SH-SY5Y (cell line): Measurements from ENCODE around the gene GRIK2.

ENCODE experiments used
- GATA2 ChIP-seq: IDR thresholded peaks from 2 replicates; pipeline ENCODE4 v1.6.1; 2011; ENCODE audit warnings: mild to moderate bottlenecking, low read depth, low read length
- GATA3 ChIP-seq: IDR thresholded peaks from 2 replicates; pipeline ENCODE4 v1.6.1; 2011; ENCODE audit warnings: low read depth, mild to moderate bottlenecking, low read length, moderate library complexity

Gene GRIK2

DNA sequence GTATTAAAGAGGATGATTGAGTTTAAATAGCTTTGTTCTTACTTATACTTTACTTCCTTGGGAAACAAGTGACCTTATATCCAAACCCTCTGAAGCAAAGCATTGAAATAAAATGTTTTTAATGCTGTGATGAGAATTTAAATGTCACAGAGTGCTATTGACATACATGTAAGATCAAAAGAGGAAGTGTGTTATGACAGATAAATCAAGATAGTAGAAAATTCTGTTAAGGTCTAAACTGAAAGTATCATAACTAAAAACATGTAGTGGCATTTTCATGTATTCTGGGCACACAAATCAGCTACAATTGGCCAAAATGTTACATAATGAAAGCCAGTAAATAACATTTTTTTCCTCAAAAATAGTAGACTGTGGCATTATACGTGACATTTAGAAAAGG is 318.0 kb downstream of the GRIK2 start:
- no peak for TF ChIP-seq GATA2
- TF ChIP-seq GATA3: no peak

DNA sequence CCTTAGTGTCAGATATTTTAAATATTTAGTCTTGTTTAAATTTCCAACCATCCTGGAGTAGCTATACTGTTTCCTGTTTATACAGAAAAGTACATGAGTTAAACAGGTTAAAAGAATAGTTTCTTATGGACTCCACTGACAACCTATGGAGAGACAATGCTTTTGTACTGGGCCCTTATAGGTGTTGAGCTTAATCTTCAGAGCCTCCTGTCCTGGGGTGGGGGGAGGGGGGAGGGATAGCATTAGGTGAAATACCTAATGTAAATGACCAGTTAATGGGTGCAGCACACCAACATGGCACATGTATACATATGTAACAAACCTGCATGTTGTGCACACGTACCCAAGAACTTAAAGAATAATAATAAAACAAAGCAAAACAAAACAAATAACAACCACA is 322.9 kb downstream of the GRIK2 start:
- no peak for TF ChIP-seq GATA3
- no peak for TF ChIP-seq GATA2

DNA sequence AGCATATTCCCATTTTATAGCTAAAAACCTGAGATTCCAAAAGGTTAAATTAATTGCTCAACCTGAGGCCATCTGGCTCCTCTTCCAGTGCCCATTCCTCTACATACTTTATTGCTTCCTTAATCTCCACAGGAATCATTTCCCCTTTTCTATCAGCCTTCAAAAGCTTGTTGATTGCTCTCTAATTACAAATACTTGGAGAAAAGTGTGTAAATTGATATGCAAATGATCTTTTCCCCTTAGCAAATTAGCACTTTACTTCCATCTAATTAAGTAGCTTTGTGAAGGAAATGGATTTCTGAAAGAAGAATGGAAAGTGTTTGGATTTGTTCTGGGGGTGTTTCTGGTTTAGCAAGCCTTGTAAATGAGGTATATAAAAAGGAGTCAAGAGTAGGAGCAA is 323.3 kb downstream of the GRIK2 start:
- TF ChIP-seq GATA3: no peak
- TF ChIP-seq GATA2: no peak

- TF ChIP-seq GATA3: no peak
- no peak for TF ChIP-seq GATA2
Observed at GRCh38 chr6:101719521-101719920, 326.0 kb downstream of the GRIK2 start.

- TF ChIP-seq GATA3 (no peak), GATA2 (no peak)
Observed at GRCh38 chr6:101722471-101722870, 329.0 kb downstream of the GRIK2 start.

- TF ChIP-seq GATA3 (no peak), GATA2 (no peak)
Observed at GRCh38 chr6:101722991-101723579, 329.6 kb downstream of the GRIK2 start.

DNA sequence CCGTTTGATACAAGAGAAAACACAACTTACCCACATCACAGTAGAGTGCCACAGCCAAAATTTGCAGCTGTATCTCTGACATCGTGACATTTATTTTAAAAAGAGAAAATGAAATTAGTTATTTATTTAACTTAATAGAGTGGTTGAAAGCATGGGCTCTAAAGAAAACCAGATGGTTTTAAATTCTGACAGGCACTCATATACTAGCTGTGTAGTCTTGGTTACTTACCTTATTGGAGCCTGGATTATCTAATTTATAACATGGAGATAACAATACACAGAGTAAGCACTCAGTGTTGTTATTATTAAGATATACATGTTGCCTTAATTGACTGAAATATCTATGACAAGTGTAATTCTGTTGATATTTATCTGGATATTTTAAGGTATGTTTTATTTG is 334.9 kb downstream of the GRIK2 start:
- TF ChIP-seq GATA3 (peak; percentile 40; the same call in 1 of the 2 replicates), GATA2 (no peak)

DNA sequence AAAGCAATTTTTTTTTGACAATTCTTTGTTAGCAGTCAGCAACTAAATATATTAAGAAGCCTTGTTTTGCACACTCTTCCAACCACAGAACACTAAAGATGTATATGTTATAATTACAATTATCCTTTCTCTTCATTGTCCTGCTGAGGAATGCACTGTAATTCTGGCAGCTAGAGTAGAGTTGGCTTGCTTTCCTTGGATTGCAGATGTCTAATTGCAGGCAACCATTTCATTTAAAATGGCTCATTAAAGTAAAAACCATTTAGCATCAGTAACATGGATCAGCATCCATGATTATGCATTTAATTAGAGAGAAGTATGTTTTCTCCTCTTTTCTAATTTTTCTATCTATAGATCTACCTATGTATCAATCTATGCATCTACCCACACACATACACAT is 335.4 kb downstream of the GRIK2 start:
- TF ChIP-seq GATA3 (no peak), GATA2 (no peak)

DNA sequence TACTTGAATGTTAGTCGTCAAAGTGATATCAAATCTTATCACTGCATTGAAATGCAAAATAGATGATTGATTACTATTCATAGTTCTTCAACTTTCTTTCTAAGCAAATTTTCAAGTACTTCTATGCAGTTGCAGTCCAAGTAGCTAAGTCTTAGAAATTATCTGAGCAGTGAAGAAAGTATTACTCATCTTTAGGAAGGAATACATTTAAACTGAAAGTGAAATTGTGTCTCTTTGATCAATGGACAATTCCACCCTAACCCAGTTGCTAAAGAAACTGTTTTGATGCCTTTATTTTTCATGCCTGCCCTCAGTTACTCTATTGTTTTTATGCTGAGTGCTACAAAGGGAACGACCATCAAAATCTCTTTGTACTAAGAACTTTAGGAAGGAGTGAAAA is 337.4 kb downstream of the GRIK2 start:
- TF ChIP-seq GATA3: no peak

GRCh38 chr6:101733899-101734298 is 340.4 kb downstream of the GRIK2 start:
- TF ChIP-seq GATA2 (no peak), GATA3 (no peak)

DNA sequence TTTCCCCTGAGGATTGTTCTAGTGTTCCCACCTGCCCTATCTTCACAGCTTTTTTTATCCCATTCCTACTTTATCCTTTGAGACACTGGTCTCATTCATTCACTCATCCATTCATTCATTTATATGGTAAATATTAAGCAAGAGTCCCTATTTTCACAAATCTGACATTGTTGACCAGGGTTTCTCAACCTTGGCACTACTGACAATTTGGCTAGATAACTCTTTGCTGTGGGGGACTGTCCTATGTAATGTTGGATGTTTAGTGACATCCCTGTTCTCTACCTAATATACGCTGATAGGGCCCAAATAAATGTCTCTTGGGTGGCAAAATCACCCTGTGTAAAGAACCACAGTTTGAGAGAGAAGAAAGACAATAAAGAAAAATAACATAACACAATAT is 345.0 kb downstream of the GRIK2 start:
- TF ChIP-seq GATA3 (no peak), GATA2 (no peak)

DNA sequence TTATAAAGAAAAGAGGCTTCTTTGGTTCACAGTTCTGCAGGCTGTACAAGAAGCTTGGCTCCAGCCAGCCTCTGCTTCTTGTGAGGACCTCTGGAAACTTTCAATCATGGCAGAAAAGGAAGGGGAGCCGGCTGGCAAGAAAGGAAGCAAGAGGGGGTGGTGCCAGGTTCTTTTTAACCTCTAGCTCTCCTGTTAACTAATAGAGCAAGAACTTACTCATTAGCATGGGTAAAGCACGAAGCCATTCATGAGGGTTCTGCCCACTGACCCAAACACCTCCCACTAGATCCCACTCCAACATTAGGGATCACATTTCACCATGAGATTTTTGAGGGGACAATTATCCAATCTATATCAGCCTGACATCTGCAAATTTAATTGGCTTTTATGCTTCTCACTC is 347.1 kb downstream of the GRIK2 start:
- no peak for TF ChIP-seq GATA3
- TF ChIP-seq GATA2: no peak

DNA sequence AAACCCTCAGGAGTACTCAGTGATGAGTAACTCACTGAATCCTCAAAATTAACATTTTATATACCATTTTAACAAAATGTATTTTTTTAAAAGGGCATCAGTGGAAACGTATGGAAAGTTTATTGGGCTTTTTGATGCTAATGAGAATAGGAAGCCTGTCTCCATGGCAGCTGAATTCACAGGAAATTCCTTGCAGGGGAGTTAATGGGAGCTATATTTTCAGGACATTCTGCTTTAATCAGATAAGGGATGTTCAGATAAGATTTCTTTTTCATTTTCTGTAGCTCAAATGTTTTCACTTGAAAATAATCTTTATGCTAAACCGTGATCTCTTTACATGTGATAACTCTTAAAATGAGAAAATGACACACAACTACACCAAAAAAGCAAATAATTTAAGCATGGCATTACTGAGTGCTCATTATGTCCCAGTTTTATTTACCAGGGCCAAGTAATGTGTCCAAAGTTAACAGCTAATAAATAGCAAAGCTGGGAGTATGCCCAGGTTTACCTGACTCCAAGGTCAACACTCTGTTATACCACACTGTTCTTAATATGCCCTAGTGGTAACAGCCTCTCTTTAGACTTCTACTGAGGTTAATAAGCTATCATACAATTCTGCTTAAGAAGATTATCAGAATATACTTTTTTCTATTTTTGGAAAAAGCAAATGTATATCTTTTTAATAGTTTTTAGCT is 348.1 kb downstream of the GRIK2 start:
- TF ChIP-seq GATA2 (no peak), GATA3 (no peak)

DNA sequence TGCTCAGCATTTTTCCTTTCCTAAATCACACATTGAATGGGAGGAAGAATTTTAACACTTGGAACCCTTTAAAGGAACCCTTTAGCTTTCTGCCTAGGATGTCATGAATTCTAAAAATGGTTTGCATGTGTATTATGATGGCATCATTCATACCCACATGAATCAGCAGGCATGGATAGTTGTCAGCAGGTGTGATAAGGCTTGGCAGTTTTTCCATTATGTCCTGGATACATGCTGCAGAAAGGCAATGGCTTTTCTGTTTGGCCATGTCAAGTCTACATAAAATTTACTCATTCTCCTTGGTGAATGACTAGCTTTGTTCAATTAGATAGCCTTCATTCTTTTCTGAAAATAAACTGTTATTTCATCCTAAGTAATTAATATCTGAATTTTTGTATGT is 353.7 kb downstream of the GRIK2 start:
- TF ChIP-seq GATA2 (no peak), GATA3 (no peak)

GRCh38 chr6:101747716-101748115 is 354.2 kb downstream of the GRIK2 start:
- TF ChIP-seq GATA3: no peak
- TF ChIP-seq GATA2: no peak
